RWPE2 (cell line): Measurements from ENCODE around the gene OR2D2.
"Not testable (repeated sequence)": the region's sequence is repeated elsewhere in the genome, so short reads cannot be mapped to it uniquely, and the experiment has no call there.

Source experiments
- ATAC-seq: fragments of 200-7000 bp; cut with Tn5 transposase; 3 replicates; pipeline ENCODE4 v1.9.1; 2021; ENCODE audit warnings: low read depth
- DNase-seq: peaks from one replicate; pipeline ENCODE4 v3.0.0-alpha.2; 2020; ENCODE audit warnings: low spot score
- H3K27ac ChIP-seq: fragments of 450-650 bp; 2 replicates; pipeline ENCODE4 v1.5.1; 2017; ENCODE audit warnings: mild to moderate bottlenecking; ENCODE audit not compliant: poor library complexity, severe bottlenecking
- H3K27me3 ChIP-seq: fragments of 250-450 bp; sonication (Bioruptor Pico); 2 replicates; pipeline ENCODE4 v1.5.1; 2021; ENCODE audit warnings: mild to moderate bottlenecking, moderate library complexity; ENCODE audit not compliant: insufficient read depth, poor library complexity, severe bottlenecking
- H3K36me3 ChIP-seq: fragments of 250-450 bp; sonication (Bioruptor Pico); 2 replicates; pipeline ENCODE4 v1.5.1; 2020; ENCODE audit warnings: low read depth, mild to moderate bottlenecking, moderate library complexity
- H3K4me1 ChIP-seq: fragments of 250-450 bp; sonication (Bioruptor Pico); 2 replicates; pipeline ENCODE4 v1.5.1; 2021; ENCODE audit warnings: mild to moderate bottlenecking, moderate library complexity; ENCODE audit not compliant: insufficient read depth, poor library complexity, severe bottlenecking
- H3K4me3 ChIP-seq: fragments of 250-450 bp; sonication (Bioruptor Pico); 2 replicates; pipeline ENCODE4 v1.5.1; 2021; ENCODE audit warnings: mild to moderate bottlenecking, moderate library complexity; ENCODE audit not compliant: severe bottlenecking
- H3K9me3 ChIP-seq: fragments of 250-450 bp; sonication (Bioruptor Pico); 2 replicates; pipeline ENCODE4 v1.5.1; 2021; ENCODE audit warnings: mild to moderate bottlenecking, moderate library complexity; ENCODE audit not compliant: severe bottlenecking
- TF ChIP-seq, protein P1 (sequence below): fragments of 450-650 bp; IDR thresholded peaks from one replicate; pipeline ENCODE4 v1.5.1; 2017; ENCODE audit warnings: mild to moderate bottlenecking, moderate library complexity; ENCODE audit not compliant: poor library complexity, severe bottlenecking

OR2D2 gene

GRCh38 chr11:6888830-6889229 lies 3.5 kb downstream of the OR2D2 start:
- ATAC-seq (no peak), DNase-seq (no peak)
- H3K4me3 ChIP-seq: no peak overlapping the region
- no peaks in the 10 kb centered on the region for H3K9me3 ChIP-seq
- H3K27me3 ChIP-seq: peaks cover 3% of the 10 kb centered on the region
- no peaks in the 10 kb centered on the region for H3K4me1 ChIP-seq
- no peaks in the 10 kb centered on the region for H3K36me3 ChIP-seq
- TF ChIP-seq, protein P1, sequence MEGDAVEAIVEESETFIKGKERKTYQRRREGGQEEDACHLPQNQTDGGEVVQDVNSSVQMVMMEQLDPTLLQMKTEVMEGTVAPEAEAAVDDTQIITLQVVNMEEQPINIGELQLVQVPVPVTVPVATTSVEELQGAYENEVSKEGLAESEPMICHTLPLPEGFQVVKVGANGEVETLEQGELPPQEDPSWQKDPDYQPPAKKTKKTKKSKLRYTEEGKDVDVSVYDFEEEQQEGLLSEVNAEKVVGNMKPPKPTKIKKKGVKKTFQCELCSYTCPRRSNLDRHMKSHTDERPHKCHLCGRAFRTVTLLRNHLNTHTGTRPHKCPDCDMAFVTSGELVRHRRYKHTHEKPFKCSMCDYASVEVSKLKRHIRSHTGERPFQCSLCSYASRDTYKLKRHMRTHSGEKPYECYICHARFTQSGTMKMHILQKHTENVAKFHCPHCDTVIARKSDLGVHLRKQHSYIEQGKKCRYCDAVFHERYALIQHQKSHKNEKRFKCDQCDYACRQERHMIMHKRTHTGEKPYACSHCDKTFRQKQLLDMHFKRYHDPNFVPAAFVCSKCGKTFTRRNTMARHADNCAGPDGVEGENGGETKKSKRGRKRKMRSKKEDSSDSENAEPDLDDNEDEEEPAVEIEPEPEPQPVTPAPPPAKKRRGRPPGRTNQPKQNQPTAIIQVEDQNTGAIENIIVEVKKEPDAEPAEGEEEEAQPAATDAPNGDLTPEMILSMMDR: no peak
- no peak overlapping the region for H3K27ac ChIP-seq

DNA sequence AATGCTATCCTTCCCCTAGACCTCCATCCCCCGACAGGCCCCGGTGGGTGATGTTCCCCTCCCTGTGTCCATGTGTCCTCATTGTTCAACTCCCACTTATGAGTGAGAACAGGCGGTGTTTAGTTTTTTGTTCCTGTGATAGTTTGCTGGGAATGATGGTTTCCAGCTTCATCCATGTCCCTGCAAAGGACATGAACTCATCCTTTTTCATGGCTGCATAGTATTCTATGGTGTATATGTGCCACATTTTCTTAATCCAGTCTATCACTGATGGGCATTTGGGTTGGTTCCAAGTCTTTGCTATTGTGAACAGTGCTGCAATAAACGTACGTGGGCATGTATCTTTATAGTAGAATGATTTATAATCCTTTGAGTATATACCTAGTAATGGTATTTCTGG lies 4.6 kb downstream of the OR2D2 start:
- H3K27ac ChIP-seq, DNase-seq: not testable (repeated sequence)

GRCh38 chr11:6882751-6883150 lies 9.5 kb downstream of the OR2D2 start:
- H3K9me3 ChIP-seq: no peaks in the 10 kb centered on the region
- H3K27me3 ChIP-seq: peaks cover 3% of the 10 kb centered on the region
- H3K4me3 ChIP-seq: no peak overlapping the region
- ATAC-seq: no peak
- H3K36me3 ChIP-seq: no peaks in the 10 kb centered on the region
- TF ChIP-seq, protein P1: no peak
- H3K4me1 ChIP-seq: no peaks in the 10 kb centered on the region
- no peak for DNase-seq
- H3K27ac ChIP-seq: no peak overlapping the region

More for the DNA sequence above, 4.6 kb downstream of the OR2D2 start:
- H3K9me3 ChIP-seq, H3K4me3 ChIP-seq, H3K36me3 ChIP-seq, H3K27me3 ChIP-seq, H3K4me1 ChIP-seq, ATAC-seq: not testable (repeated sequence)

DNA sequence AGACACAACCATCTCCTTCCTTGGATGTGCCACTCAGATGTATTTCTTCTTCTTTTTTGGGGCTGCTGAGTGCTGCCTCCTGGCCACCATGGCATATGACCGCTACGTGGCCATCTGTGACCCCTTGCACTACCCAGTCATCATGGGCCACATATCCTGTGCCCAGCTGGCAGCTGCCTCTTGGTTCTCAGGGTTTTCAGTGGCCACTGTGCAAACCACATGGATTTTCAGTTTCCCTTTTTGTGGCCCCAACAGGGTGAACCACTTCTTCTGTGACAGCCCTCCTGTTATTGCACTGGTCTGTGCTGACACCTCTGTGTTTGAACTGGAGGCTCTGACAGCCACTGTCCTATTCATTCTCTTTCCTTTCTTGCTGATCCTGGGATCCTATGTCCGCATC lies 15.4 kb downstream of the OR2D2 start:
- Histone ChIP-seq H3K27me3 (no peaks in the 10 kb centered on the region), H3K27ac (no peak overlapping the region), H3K4me1 (no peaks in the 10 kb centered on the region), H3K36me3 (no peaks in the 10 kb centered on the region), H3K9me3 (no peaks in the 10 kb centered on the region), H3K4me3 (no peak overlapping the region)
- DNase-seq (no peak), ATAC-seq (no peak)
- TF ChIP-seq, protein P1: no peak

GRCh38 chr11:6876325-6876724 lies 16.0 kb downstream of the OR2D2 start, which contains the start of gene OR10A4:
OR10A4 (plus strand) TSS chr11:6876625; CDS start chr11:6876648, 23 bp downstream.
- TF ChIP-seq, protein P1: no peak
- DNase-seq (no peak), ATAC-seq (no peak)
- Histone ChIP-seq H3K27ac (no peak within 1 kb of the TSS), H3K36me3 (no peaks in the 10 kb centered on the region), H3K4me1 (no peaks in the 10 kb centered on the region), H3K4me3 (no peak within 1 kb of the TSS), H3K27me3 (no peaks in the 10 kb centered on the region), H3K9me3 (no peaks in the 10 kb centered on the region)
